HCT116 (cell line): ENCODE data around the gene HOXD3. TPM values are rescaled to one million over a fixed set of nuclear protein-coding genes. Genes with fewer than 3 reads are reported as not detected.

Experiments used
- ATAC-seq: fragments of 200-7000 bp; cut with Tn5 transposase; 2 replicates; pipeline ENCODE4 v1.9.1; 2020; ENCODE audit warnings: mild to moderate bottlenecking, moderate library complexity
- BruUV-seq: library from RNA; stranded (reverse); fragments of 400-500 nt; replicated peaks from 2 replicates; lab custom pipeline; 2021; lab: Mats Ljungman, UMichigan
- CTCF ChIA-PET: fragments of 300-600 bp; sonication (Branson Sonifier 250); formaldehyde crosslinking; loops from one replicate; lab custom pipeline; 2021; ENCODE audit warnings: antibody characterized with exemption; lab: Charles Lee
- POLR2A ChIA-PET: fragments of 300-600, 350-600 bp; sonication (Branson Sonifier 250); formaldehyde crosslinking; loops from one replicate; lab custom pipeline; 2021; ENCODE audit warnings: antibody characterized with exemption; lab: Charles Lee
- RAD21 ChIA-PET, 2 experiments: fragments of 300-600 bp; sonication (Branson Sonifier 250); formaldehyde crosslinking; loops; one replicate each; lab custom pipeline; 2023; ENCODE audit warnings: low total read pairs in 2 of 2; ENCODE audit not compliant: uncharacterized antibody in 2 of 2, unreplicated experiment in 2 of 2, low non-redundant PET in 1 of 2; lab: Charles Lee
- DNase-seq: peaks from one replicate; pipeline ENCODE4 v3.0.0-alpha.2; 2010; ENCODE audit warnings: low read depth, low spot score
- H2AFZ ChIP-seq: fragments of 200-600 bp; shearing (Covaris generic), sonication (generic); 2 replicates; pipeline ENCODE4 v1.6.1; 2017; ENCODE audit warnings: low read depth, mixed run types, mixed read lengths, antibody characterized with exemption, low read length; ENCODE audit not compliant: poor library complexity, severe bottlenecking
- H3K27ac ChIP-seq: 2 replicates; pipeline ENCODE4 v1.5.1; 2012; ENCODE audit warnings: low read depth, low read length
- H3K27me3 ChIP-seq: fragments of 200-600 bp; sonication (generic); 2 replicates; pipeline ENCODE4 v1.6.1; 2016; ENCODE audit warnings: mixed run types, low read length, mixed read lengths; ENCODE audit not compliant: insufficient read depth
- H3K36me3 ChIP-seq, 2 experiments: fragments of 200-500 bp in 1 of 2; fragments of 200-600 bp in 1 of 2; sonication (Bioruptor generic) in 1 of 2; sonication (generic) in 1 of 2; 2 replicates each; pipeline versions ENCODE4 v1.5.1 to v1.6.1; 2014 to 2016; ENCODE audit warnings: low read length in 2 of 2, inconsistent platforms in 1 of 2, mixed read lengths in 1 of 2, mixed run types in 1 of 2; ENCODE audit not compliant: insufficient read depth in 2 of 2, control insufficient read depth in 1 of 2
- H3K4me1 ChIP-seq, 2 experiments: fragments of 200-600 bp in 1 of 2; sonication (generic) in 1 of 2; 2 replicates each; pipeline versions ENCODE4 v1.5.1 to v1.6.1; 2012 to 2017; ENCODE audit warnings: low read length in 2 of 2, inconsistent platforms in 1 of 2, mild to moderate bottlenecking in 1 of 2, mixed read lengths in 1 of 2, mixed run types in 1 of 2, moderate library complexity in 1 of 2; ENCODE audit not compliant: insufficient read depth in 2 of 2, control insufficient read depth in 1 of 2
- H3K4me2 ChIP-seq: fragments of 200-600 bp; sonication (generic); 2 replicates; pipeline ENCODE4 v1.6.1; 2017; ENCODE audit warnings: mixed run types, low read length, mixed read lengths
- H3K4me3 ChIP-seq, 2 experiments: fragments of 200-600 bp in 1 of 2; sonication (generic) in 1 of 2; replicated peaks in 1 of 2; 2 replicates each; pipeline ENCODE4 v1.5.1; 2011 to 2016; ENCODE audit warnings: low read length in 2 of 2, control low read depth in 1 of 2, low read depth in 1 of 2, mild to moderate bottlenecking in 1 of 2, mixed read lengths in 1 of 2, mixed run types in 1 of 2
- H3K79me2 ChIP-seq: fragments of 200-600 bp; sonication (generic); 2 replicates; pipeline ENCODE4 v1.6.1; 2017; ENCODE audit warnings: mild to moderate bottlenecking, mixed run types, low read length, moderate library complexity, mixed read lengths; ENCODE audit not compliant: insufficient read depth
- H3K9ac ChIP-seq: fragments of 200-600 bp; sonication (generic); 2 replicates; pipeline ENCODE4 v1.6.1; 2016; ENCODE audit warnings: low read length, mixed read lengths
- H3K9me2 ChIP-seq: fragments of 200-600 bp; sonication (generic), shearing (Covaris generic); 2 replicates; pipeline ENCODE4 v1.6.1; 2017; ENCODE audit warnings: mixed run types, mild to moderate bottlenecking, moderate library complexity; ENCODE audit not compliant: insufficient read depth
- H3K9me3 ChIP-seq, 2 experiments: fragments of 200-500 bp in 1 of 2; fragments of 200-600 bp in 1 of 2; sonication (Bioruptor generic) in 1 of 2; sonication (generic) in 1 of 2; 2 replicates each; pipeline ENCODE4 v1.6.1; 2014 to 2017; ENCODE audit warnings: low read length in 2 of 2, mixed read lengths in 2 of 2, inconsistent platforms in 1 of 2, low read depth in 1 of 2, mild to moderate bottlenecking in 1 of 2, mixed run types in 1 of 2, moderate library complexity in 1 of 2; ENCODE audit not compliant: control insufficient read depth in 1 of 2, insufficient read depth in 1 of 2
- H4K20me1 ChIP-seq: fragments of 200-600 bp; sonication (generic), shearing (Covaris generic); 2 replicates; pipeline ENCODE4 v1.6.1; 2017; ENCODE audit warnings: mixed run types, mild to moderate bottlenecking, moderate library complexity; ENCODE audit not compliant: insufficient read depth
- CEBPB ChIP-seq: IDR thresholded peaks from 2 replicates; pipeline ENCODE4 v1.6.1; 2012; ENCODE audit warnings: low read depth
- EZH2phosphoT487 ChIP-seq: fragments of 200-600 bp; IDR thresholded peaks from 2 replicates; pipeline ENCODE4 v1.6.1; 2018; ENCODE audit warnings: antibody characterized with exemption, borderline replicate concordance
- JUND ChIP-seq: IDR thresholded peaks from 2 replicates; pipeline ENCODE4 v1.6.1; 2012
- POLR2A ChIP-seq: IDR thresholded peaks from 2 replicates; pipeline ENCODE4 v1.7.0; 2011; ENCODE audit warnings: borderline replicate concordance; ENCODE audit not compliant: insufficient read depth, insufficient read length; ENCODE audit errors: extremely low read depth
- REST ChIP-seq: IDR thresholded peaks from 2 replicates; pipeline ENCODE4 v1.6.1; 2012; ENCODE audit warnings: low read depth
- SIN3A ChIP-seq: IDR thresholded peaks from 2 replicates; pipeline ENCODE4 v1.6.1; 2012; ENCODE audit warnings: low read depth
- ZFX ChIP-seq: fragments of 450-650 bp; IDR thresholded peaks from 2 replicates; pipeline ENCODE4 v1.6.1; 2017
- intact Hi-C: fragments of 100-400 bp; cut with micrococcal nuclease; formaldehyde crosslinking; loops from 2 replicates; pipeline ENCODE4 v1.10.0; 2022
- total RNA-seq: library from RNA; stranded (reverse); gene quantifications from one replicate; pipeline ENCODE4 v1.2.1, GENCODE V29; 2021; ENCODE audit not compliant: unreplicated experiment
- TF ChIP-seq, protein P1 (sequence below), 3 experiments: fragments of 200-600 bp in 1 of 3; sonication (generic) in 1 of 3; IDR thresholded peaks in 2 of 3; conservative IDR thresholded peaks in 1 of 3; 2 replicates each; pipeline ENCODE4 v1.5.1; 2012 to 2017; ENCODE audit warnings: low read depth in 2 of 3, low read length in 2 of 3, antibody characterized with exemption in 1 of 3, borderline replicate concordance in 1 of 3, control low read depth in 1 of 3, mild to moderate bottlenecking in 1 of 3, mixed read lengths in 1 of 3, mixed run types in 1 of 3, moderate library complexity in 1 of 3; ENCODE audit not compliant: insufficient read depth in 1 of 3

The HOXD3 gene
- total RNA-seq, 1 experiment from 2014 or later = 1.4 TPM

- ChIA-PET CTCF (interaction anchor here (1.1 to 3.0 kb wide), 3 partner anchors 415 to 1011 kb away, joined by 3 to 38 read pairs (median 3); no protein-coding TSS in a partner anchor), RAD21 (interaction anchor here in 1 of 2 experiments (1.3 kb wide), 1 partner anchor 317 kb away, joined by 3 read pairs; no protein-coding TSS in a partner anchor), POLR2A (no interaction called here)
- H4K20me1 ChIP-seq = no peaks in the 10 kb centered on the region
- BruUV-seq = no TSS peak
- no peaks in the 10 kb centered on the region for H3K36me3 ChIP-seq
- no peak overlapping the region for H3K4me2 ChIP-seq
- H3K79me2 ChIP-seq = no peaks in the 10 kb centered on the region
- no peaks in the 10 kb centered on the region for H3K9me2 ChIP-seq
- H3K9me3 ChIP-seq = no peaks in the 10 kb centered on the region
- H3K27me3 ChIP-seq = no peaks in the 10 kb centered on the region
- intact Hi-C loops = no loop called here
- H3K4me3 ChIP-seq = no peak overlapping the region
- H3K4me1 ChIP-seq = peaks cover 5 to 22% of the 10 kb centered on the region in 2 experiments; a peak in 3 of 4 replicates
- no peak overlapping the region for H2AFZ ChIP-seq
- no peak overlapping the region for H3K9ac ChIP-seq
- TF ChIP-seq JUND (no peak), SIN3A (no peak), EZH2phosphoT487 (no peak), POLR2A (no peak), CEBPB (no peak), ZFX (no peak), REST (no peak)
- TF ChIP-seq, protein P1, sequence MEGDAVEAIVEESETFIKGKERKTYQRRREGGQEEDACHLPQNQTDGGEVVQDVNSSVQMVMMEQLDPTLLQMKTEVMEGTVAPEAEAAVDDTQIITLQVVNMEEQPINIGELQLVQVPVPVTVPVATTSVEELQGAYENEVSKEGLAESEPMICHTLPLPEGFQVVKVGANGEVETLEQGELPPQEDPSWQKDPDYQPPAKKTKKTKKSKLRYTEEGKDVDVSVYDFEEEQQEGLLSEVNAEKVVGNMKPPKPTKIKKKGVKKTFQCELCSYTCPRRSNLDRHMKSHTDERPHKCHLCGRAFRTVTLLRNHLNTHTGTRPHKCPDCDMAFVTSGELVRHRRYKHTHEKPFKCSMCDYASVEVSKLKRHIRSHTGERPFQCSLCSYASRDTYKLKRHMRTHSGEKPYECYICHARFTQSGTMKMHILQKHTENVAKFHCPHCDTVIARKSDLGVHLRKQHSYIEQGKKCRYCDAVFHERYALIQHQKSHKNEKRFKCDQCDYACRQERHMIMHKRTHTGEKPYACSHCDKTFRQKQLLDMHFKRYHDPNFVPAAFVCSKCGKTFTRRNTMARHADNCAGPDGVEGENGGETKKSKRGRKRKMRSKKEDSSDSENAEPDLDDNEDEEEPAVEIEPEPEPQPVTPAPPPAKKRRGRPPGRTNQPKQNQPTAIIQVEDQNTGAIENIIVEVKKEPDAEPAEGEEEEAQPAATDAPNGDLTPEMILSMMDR (IDR thresholded peaks at IDR 0.05 in 2 of 3, conservative IDR thresholded peaks at IDR 0.05 in 1 of 3; ENCODE audit: borderline replicate concordance in 1 of 3, insufficient read depth in 1 of 3, low read depth in 2 of 3, low read length in 2 of 3) = no peak
- no peak overlapping the region for H3K27ac ChIP-seq
- ATAC-seq (no peak), DNase-seq (no peak)
Measured at GRCh38 chr2:176138526-176138922, 18.6 kb upstream of the HOXD3 start.
